ENCODE measurements around the gene RIN1. TPM values are rescaled to one million over a fixed set of nuclear protein-coding genes. Genes with fewer than 3 reads are reported as not detected.

The RIN1 gene
- total RNA-seq, 4 donors from 2014 or later: 1.8 to 26.6 (median 8.6) TPM

- no peak for DNase-seq
- Histone ChIP-seq H3K4me1 (peaks cover 0 to 6% of the 10 kb centered on the region in 2 donors), H3K9me3 (no peaks in the 10 kb centered on the region), H3K27me3 (peaks cover 19 to 27% of the 10 kb centered on the region in 2 donors), H3K4me3 (no peak overlapping the region), H3K27ac (no peak overlapping the region), H3K36me3 (no peaks in the 10 kb centered on the region)
- intact Hi-C loops (cut with DNase I; ENCODE audit: low total_unique reads): no loop called here
- TF ChIP-seq CTCF (IDR thresholded peaks at IDR 0.05) (no peak), POLR2A (IDR thresholded peaks at IDR 0.05) (no peak)
Measured at GRCh38 chr11:66369073-66369894, 33.0 kb upstream of the RIN1 start.

GRCh38 chr11:66368484-66368883 lies 32.2 kb upstream of the RIN1 start:
- H3K27me3 ChIP-seq: peaks cover 19 to 25% of the 10 kb centered on the region in 2 donors
- no peak overlapping the region for H3K4me3 ChIP-seq
- peaks cover 0 to 6% of the 10 kb centered on the region in 2 donors for H3K4me1 ChIP-seq
- no peaks in the 10 kb centered on the region for H3K9me3 ChIP-seq
- intact Hi-C loops (cut with DNase I; ENCODE audit: low total_unique reads): no loop called here
- H3K27ac ChIP-seq: no peak overlapping the region
- DNase-seq: no peak
- no peaks in the 10 kb centered on the region for H3K36me3 ChIP-seq
- TF ChIP-seq POLR2A (IDR thresholded peaks at IDR 0.05): no peak
- TF ChIP-seq CTCF (IDR thresholded peaks at IDR 0.05): no peak

GRCh38 chr11:66367561-66368312 lies 31.5 kb upstream of the RIN1 start:
- intact Hi-C loops (cut with DNase I; ENCODE audit: low total_unique reads): no loop called here
- no peaks in the 10 kb centered on the region for H3K36me3 ChIP-seq
- no peak overlapping the region for H3K4me3 ChIP-seq
- no peak for DNase-seq
- H3K27me3 ChIP-seq: peaks cover 17 to 19% of the 10 kb centered on the region in 2 donors
- TF ChIP-seq CTCF (IDR thresholded peaks at IDR 0.05) (no peak), POLR2A (IDR thresholded peaks at IDR 0.05) (no peak)
- peaks cover 0 to 6% of the 10 kb centered on the region in 2 donors for H3K4me1 ChIP-seq
- H3K27ac ChIP-seq: no peak overlapping the region
- no peaks in the 10 kb centered on the region for H3K9me3 ChIP-seq

- intact Hi-C loops (cut with DNase I; ENCODE audit: low total_unique reads): no loop called here
- no peak overlapping the region for H3K4me3 ChIP-seq
- H3K9me3 ChIP-seq: no peaks in the 10 kb centered on the region
- no peaks in the 10 kb centered on the region for H3K36me3 ChIP-seq
- TF ChIP-seq POLR2A (IDR thresholded peaks at IDR 0.05): no peak
- no peak for TF ChIP-seq CTCF (IDR thresholded peaks at IDR 0.05)
- no peak overlapping the region for H3K27ac ChIP-seq
- peaks cover 0 to 6% of the 10 kb centered on the region in 2 donors for H3K4me1 ChIP-seq
- DNase-seq: no peak
- peaks cover 10 to 12% of the 10 kb centered on the region in 2 donors for H3K27me3 ChIP-seq
Measured at GRCh38 chr11:66366844-66367477, 30.7 kb upstream of the RIN1 start.

Measured in uterus (tissue), 4 donors.